NCI-H146 (cell line): ENCODE data around the gene USP15.

ENCODE experiments used
- DNase-seq: peaks from one replicate; lab custom pipeline; 2025; lab: John Stamatoyannopoulos, UW

USP15 gene

DNA sequence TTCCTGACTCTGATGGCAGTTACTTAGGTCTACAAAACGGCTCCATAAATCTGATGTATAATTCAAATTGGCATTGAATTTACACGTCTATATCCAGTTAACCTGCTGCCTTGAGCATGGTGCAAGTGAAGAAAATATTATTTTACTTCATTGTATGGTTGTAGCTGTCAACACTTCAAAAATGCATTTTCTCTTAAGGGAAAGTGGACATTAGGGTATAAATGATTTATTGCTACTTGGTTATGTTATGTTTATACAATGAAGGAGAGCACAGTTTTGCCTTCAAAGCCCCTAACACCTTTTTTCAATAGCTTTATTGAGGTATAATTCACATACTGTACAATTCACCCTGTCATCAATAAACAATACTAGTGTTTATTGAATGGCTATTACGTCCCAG, 2.0 kb upstream of the USP15 start:
- DNase-seq = no peak

DNA sequence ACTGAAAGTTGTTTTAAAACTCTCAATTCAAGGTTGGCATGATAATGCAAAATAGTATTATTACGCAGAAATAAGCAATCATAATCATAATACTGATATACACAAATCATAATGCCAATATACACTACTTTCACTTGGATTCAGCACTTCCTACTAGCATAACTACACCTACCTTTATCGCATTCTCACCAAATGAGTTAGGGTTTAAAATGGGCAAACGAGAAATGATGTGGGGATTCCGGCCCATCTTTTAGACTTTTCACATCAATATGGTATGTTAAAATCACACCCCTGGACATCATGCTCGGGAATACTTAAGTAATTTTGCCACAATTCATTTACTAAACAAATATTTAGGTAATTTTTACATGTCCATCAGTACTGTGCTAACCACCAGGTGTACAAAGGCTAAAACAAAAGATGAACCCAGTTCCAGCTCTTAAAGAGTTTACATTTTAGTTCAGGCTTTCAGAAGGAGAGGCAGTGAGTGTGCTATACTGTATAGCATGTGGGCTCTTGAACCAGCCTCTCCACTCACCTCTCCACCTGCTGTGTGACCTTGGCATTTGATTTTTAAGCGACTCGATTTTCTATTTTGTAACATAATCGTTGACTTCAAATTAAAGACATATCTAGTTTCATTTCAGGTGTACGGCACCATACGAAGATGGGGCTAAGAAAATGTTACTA, 1.1 kb upstream of the USP15 start:
- peak; percentile 61 for DNase-seq

DNA sequence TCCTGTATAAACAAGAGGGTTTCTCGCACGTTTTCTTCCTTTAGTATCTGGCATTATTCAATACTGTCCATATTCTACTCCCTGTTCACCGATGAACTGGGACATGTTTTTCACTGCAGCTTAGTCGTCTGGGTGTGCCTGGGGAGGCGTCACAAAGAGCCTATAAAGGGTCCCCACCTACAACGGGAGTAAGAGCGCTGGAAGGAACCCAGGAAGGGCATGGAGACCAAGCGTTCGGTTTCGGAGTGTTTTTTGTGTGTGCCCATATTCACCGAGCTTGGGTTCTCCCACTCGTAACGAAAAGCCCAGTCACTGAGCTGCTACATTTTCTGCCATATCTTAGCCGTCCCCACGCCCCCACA, 592 bp upstream of the USP15 start:
- DNase-seq = no peak

DNA sequence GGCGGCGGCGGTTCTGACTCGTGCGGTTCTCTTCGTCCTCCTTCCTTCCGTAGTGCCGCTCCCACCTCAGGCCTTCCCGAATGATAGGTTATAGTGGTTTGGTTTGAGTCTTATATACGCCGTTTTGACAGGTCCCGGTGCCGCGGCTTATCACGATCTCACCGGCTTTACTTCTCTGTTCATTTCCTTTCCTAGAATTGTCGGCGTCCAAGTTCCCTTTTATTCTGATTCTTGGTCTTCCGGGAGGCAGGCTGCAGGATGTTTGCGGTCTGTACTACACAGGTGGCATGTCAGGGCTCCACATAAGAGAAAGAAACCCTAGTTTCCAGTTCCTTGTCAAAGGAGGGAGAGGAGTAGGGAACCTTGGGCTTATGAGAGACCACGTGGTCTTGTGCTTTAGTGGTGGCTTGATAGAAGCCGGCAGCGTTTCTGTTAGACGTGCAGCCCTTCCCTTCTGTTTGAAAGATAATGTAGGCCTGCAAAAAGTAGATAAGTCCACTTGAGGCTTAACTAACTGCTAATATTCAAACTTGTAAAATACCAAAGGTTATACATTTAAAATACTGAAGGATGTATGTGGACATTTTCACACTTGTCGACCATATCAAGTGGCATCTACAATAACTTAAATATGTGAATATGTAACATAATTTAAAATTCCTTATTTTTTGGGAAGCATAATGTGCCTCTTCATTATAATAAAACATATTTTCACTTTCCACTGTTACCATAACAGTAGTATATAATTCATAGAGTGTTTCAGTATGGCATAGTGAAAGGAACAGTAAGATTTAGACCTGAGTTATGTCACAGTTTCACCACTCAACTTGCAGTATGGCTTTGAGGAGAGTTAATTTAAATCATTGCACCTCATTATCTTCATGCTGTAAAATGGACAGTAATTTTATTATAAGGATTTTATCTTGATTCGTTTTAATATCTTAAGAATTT, 804 bp downstream of the USP15 start:
- peak; percentile 56 for DNase-seq

DNA sequence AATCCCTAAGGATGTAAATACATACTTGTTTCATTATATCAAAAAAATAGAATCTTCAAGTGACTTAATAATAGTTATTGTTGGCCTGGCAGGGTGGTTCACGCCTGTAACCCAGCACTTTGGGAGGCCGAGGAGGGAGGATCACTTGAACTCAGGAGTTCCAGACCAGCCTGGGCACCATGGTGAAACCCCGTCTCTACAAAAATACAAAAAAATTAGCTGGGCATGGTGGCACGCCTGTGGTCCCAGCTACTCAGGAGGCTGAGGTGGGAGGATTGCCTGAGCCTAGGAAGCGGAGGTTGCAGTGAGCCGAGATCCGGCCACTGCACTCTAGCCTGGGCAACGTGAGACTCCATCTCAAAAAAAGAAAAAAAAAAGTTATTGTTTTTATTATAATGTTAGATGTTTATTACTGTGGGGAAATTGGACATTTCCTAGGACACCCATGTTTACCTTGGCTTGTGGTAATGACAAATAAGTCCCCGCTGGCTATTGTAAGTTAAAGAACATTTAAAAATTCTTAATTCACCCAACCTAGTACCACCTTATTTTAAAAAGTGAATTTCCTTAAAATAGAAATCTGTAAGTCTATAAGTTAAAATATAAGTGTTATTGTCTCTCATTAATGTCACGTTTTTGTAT, 1.8 kb downstream of the USP15 start:
- no peak for DNase-seq

DNA sequence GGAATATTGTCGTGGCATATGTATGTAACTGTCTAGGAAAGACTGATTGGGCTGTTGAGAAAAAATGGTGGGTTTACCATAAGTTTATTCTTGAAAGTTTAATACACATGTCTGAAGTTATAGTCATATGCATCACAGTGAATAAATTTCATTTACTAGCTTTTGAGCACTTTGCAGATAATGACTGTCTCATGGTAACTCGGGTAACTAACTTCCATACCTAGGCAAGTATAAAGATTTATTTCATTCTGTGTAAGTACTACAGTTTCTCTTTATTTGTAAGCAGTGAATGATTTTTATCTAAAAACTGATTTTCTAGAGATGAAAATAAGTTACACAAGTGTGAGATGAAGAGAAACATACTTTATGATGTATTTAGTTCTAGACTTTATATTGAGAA, 3.0 kb downstream of the USP15 start:
- no peak for DNase-seq

DNA sequence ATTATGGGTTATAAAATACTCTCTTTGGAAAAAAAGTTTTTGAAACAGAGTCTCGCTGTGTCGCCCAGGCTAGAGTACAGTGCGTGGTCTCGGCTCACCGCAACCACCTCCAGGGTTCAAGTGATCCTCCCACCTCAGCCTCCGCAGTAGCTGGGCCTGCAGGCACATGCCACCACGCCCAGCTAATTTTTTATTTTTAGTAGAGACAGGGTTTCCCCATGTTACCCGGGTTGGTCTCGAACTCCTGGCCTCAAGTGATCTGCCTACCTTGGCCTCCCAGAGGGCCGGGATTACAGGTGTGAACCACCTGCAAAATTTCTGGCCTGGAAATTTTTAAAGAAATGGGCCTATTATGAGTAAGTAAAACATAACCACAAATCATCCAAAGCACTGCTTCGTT, 3.8 kb downstream of the USP15 start:
- DNase-seq = no peak

DNA sequence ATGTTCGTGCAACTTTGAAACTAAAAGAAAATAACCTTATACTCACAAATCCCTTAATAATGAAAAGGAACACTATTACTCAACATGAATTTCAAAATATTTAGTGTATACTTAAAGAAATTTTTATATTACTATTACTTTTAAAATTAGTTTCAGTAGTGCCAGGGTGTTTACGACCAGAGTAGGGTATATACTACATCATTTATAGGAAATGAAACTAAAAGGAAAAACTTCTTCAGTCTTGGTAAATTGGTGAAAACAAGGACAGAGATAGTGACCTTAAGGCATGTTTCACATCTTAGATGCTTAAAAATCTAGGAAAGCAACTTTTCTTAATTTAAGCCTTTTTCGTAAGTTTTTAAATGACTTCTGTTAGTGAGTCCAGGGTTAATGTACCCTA, 4.5 kb downstream of the USP15 start:
- DNase-seq = no peak

DNA sequence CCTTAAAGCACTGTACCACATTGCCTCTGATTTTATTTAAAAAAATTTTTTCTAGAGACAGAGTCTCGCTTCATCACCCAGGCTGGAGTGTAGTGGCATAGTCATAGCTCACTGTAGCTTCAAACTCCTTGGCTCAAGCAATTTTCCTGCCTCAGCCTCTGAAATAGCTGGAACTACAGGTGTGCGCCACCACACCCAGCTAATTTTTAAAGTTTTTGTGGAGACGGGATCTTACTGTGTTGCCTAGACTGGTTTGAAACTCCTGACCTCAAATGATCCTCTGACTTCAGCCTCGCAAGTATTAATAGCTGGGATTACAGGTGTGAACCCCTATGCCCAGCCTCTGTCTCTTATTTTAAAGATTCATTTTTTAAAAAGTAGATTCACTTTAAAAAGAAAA, 5.3 kb downstream of the USP15 start:
- no peak for DNase-seq

DNA sequence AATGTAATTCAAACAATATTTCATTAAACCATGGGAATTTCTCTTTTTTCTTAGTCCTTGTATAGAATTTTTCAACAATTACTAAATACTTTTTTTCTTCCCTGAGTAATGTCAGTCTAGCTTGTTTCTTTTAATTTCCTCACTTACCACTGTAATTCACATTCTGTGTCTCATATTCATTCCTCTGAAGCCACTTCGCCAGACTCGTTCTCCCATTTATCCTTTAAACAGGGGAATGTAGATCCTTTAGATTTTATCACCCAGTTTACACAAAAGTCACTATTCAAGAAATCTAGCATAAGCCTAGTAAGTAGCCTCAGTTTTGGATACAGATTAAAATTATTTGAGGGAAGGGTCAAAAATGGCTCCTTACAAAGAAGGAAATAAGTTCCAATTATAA, 6.8 kb downstream of the USP15 start:
- DNase-seq = no peak

DNA sequence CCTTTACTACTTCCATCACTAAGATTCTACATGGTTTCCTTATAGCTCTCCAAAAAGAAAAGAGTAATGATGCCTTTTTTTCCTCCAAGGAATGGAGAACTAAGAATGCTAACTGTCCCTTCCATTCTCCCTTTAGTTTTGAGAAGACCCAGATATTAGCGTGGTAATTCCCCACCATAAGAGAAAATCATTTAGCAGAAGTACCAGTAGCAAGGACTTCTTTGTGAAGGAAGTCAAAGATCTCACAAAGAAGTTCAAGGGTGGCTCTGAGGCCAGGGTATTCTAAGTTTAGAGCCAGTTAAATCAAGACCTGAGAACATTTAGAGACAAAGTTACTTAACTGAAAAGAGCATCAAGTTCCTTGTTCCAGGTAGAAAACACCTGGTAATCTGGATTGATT, 7.3 kb downstream of the USP15 start:
- DNase-seq = no peak

DNA sequence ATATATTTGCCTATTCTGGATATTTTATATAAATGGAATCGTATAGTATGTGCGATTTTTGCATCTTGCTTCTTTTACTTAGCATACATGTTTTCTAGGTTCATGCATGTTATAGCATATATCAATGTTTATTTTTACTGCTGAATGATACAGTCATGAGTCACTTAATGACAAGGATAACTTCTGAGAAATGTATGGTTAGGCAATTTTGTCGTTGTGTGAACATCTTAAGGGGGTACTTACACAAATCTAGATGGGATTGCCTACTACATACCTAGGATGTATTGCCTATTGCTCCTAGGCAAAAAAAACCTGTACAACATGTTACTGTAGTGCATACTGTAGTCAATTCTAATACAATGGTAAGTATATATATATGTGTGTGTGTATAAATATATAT, 8.8 kb downstream of the USP15 start:
- no peak for DNase-seq

DNA sequence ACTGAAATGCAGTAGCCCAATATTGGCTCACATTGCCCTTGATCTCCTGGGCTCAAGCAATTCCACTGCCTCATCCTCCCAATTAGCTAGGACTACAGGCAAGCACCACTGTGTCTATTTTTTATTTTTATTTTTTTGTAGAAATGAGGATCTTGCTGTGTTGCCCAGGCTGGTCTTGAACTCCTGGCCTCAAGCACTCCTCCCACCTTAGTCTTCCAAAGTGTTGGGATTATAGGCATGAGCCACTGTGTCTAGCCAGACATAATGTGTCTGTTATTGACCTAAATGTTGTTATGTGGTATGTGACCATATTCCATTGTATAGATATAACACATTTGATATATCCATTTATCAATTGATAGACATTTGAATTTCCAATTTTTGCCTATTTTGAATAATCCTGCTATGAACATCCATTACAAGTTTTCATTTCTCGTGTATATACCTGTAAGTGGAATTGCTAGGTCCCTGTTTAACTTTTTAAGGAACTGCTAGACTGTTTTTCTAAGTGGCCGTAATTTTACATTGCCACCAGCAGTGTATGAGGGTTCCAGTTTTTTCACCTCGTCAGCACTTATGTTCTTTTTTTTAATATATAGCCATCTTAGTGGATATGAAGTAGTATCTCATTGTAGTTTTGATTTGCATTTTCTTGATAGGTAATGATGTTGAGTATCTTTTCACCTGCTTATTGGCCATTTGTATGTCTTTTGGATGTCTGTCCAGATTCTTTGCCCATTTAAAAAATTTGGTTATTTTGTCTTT, 9.4 kb downstream of the USP15 start:
- no peak for DNase-seq

DNA sequence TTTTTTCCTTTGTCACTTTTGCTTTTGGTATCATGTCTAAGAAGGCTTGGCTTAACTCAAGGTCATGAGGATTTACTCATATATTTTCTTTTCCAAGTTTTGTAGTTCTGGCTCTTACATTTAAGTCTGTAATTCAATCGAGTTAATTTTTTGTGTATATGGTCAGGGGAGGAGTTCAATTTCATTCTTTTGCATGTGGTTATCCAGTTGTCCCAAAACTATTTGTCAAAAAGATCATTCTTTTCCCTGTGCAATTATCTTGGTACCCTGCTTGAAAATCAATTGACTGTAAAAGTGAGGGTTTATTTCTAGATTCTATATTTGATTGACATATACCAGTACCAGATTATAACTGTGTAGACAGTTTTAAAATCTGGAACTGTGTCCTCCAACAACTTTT, 10.2 kb downstream of the USP15 start:
- DNase-seq = no peak

DNA sequence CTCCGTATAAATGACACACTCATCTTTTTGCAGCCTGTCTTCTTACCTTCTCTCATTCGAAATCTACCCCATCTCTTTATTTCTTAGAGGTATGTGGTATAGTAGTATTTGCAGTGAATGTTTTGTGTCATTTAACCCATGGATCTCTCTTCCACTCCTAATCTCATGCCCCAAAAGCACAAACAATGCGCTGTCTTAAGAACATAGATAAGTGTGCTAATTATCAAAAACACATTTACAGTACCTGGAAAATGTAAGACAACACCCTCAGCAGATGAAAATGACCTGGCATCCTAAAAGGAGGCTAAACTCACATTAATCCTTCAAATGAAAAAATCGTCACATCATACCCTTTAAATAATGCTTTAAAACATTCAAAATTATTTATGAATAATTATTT, 10.7 kb downstream of the USP15 start:
- DNase-seq = no peak

DNA sequence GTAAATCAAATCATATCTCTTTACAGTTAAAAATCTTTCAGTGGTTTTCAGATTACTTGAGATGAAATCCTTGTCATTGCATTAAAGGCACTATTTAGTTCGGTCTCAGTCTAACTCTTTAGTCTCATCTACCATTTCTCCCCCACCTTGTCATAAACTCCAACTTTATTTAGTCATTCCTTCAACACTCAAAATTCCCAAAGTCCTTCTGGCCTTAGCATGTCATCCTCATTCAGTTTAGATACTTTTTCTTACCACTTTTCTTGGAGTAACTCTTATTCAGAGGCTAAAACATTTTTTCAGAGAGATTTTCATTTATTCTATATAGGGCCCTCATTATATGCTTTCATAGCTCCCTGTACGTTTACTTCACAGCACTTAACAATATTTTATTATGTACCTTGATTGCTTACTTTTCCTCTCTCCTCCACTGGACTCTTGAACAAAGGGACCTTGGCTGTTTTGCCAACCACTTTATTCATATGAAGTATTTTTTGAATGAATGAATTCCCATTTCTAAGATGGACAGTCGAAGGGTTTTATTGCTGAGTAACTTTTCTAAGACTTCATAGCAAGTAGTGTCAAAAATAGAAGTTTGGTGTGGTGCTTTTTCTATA, 12.8 kb downstream of the USP15 start:
- DNase-seq = no peak

DNA sequence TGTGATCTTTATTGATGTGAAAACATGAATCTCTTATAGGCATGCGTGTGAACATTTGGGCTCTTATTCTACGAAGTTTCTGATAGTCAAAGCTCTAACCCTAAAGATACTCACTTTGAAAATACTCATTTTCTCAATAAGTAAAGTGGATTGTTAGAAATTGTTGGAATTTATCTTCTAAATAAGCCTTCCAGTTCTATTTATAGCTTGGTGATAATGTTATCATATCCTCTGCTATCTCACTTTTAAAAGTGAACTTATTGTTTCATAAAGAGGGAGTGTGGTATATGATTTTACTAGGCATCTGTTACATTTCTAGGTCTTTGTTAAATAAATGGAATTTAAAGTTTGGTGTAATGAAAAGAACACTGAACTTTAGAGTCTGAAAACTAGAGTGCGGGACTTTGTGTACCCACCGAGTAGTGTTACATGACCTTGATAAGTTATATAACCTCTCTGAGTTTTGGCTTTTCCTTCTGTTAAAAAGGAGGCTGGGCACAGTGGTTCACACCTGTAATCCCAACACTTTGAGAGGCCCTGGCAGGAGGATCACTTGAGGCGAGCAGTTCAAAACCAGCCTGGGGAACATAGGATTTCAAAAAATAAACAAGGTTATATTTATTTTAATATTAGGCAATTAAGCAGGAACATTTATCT, 13.6 kb downstream of the USP15 start:
- no peak for DNase-seq

DNA sequence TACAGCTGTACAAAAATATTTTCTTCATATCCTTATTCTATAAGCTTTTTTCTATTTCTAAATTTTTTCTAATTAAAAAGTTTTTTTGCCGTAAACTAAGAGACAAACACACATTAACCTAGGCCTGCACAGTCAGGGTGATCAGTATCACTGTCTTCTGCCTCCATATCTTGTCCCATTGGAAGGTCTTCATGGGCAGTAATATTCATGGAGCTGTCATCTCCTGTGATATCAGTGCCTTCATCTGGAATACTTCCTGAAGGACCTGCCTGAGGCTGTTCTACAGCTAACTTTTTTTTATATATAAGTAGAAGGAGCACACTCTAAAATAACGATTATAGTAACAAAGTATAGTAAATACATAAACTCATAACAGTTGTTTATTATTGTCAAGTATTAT, 17.8 kb downstream of the USP15 start:
- DNase-seq = no peak

DNA sequence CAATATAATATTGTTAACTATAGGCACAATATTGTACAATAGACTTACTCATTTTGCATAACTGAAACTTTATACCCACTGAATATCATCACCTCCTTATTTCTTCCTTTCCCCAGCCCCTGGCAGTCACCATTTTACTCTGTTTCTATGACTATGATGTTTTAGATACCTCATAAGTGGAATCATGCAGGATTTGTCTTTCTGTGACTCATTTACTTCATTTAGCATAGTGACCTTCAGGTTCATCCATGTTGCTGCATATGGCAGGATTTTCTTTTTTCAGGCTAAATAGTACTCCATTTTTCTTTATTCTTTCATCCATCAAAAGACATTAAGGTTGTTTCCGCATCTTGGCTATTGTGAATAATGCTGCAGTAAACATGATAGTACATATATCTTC, 18.9 kb downstream of the USP15 start:
- DNase-seq = no peak

DNA sequence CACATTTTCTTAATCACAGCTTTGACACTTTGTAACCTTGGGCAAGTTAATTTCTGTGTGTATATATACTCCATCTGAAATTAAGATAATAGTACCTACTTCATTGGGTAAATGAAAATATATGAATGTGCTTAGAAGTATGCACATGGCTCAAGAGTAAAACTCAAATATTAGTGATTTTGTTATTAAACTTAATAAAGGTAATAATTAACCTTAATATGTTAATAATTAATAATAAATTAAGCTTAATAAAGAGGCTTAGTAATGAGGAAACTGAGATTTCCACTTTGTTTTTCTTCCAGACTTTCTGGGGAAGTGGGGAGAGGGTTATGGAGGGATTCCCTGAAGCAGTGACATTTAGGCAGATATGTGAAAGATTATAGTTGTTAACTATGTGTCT, 19.8 kb downstream of the USP15 start:
- no peak for DNase-seq

DNA sequence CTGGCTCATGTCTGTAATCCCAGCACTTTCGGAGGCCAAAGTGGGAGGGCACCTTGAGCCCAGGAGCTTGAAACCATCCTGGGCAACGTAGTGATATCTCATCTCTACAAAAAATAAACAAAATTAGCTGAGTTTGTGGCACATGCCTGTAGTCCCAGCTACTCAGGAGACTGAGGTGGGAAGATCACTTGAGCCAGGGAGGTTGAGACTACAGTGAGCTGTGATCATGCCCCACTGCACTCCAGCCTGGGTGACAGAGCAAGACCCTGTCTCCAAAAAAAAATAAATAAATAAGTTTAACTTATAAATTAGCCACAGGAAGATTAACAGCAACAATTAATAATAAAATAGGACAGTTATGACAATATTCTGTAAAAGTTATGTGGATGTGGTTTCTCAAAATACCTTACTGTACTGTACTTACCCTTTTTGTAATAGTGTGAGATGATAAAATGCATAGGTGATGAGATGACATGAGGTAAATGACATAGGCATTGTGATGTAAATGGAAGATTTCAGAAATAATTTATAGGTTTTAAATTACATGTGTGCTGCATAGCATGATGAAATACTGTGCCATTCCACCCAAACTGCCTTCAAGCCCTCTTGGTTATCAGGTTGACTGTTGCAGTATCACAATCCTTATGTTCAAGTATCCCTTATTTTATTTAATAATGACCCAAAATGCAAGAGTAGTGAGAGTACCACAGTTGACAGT, 22.0 kb downstream of the USP15 start:
- DNase-seq = no peak
